ENCODE results near the gene FAM78A. TPM values are rescaled to one million over a fixed set of nuclear protein-coding genes. Genes with fewer than 3 reads are reported as not detected.
"Not testable (repeated sequence)": the region's sequence is repeated elsewhere in the genome, so short reads cannot be mapped to it uniquely, and the experiment has no call there.

The FAM78A gene
- total RNA-seq, 1 donor from 2014 or later = 14.9 TPM

GRCh38 chr9:131272212-131272611, 4.1 kb downstream of the FAM78A start:
- no peak for TF ChIP-seq CTCF (IDR thresholded peaks at IDR 0.05; ENCODE audit: partially characterized antibody, unreplicated experiment)
- H3K4me3 Mint-ChIP-seq (ENCODE audit: unreplicated experiment) = no peak overlapping the region
- H3K9me3 Mint-ChIP-seq (ENCODE audit: unreplicated experiment) = peaks cover 6% of the 10 kb centered on the region
- no peak for DNase-seq
- no peaks in the 10 kb centered on the region for H3K36me3 Mint-ChIP-seq (ENCODE audit: unreplicated experiment)
- no peak overlapping the region for H3K27ac Mint-ChIP-seq (ENCODE audit: unreplicated experiment)
- H3K27me3 Mint-ChIP-seq (ENCODE audit: unreplicated experiment) = no peaks in the 10 kb centered on the region
- H3K4me1 Mint-ChIP-seq (ENCODE audit: low read depth, unreplicated experiment) = peaks cover 27% of the 10 kb centered on the region

- Mint-ChIP-seq H3K4me1 (ENCODE audit: low read depth, unreplicated experiment) (peaks cover 27% of the 10 kb centered on the region), H3K4me3 (ENCODE audit: unreplicated experiment) (peak overlapping the region; percentile 25), H3K27ac (ENCODE audit: unreplicated experiment) (no peak overlapping the region), H3K36me3 (ENCODE audit: unreplicated experiment) (no peaks in the 10 kb centered on the region), H3K9me3 (ENCODE audit: unreplicated experiment) (peaks cover 6% of the 10 kb centered on the region), H3K27me3 (ENCODE audit: unreplicated experiment) (no peaks in the 10 kb centered on the region)
- TF ChIP-seq CTCF (IDR thresholded peaks at IDR 0.05; ENCODE audit: partially characterized antibody, unreplicated experiment) = no peak
- DNase-seq = no peak
These were observed 4.8 kb downstream of the FAM78A start for GRCh38 chr9:131271506-131271931.

- not testable (repeated sequence) for H3K27ac Mint-ChIP-seq (ENCODE audit: unreplicated experiment); H3K9me3 Mint-ChIP-seq (ENCODE audit: unreplicated experiment); H3K36me3 Mint-ChIP-seq (ENCODE audit: unreplicated experiment); DNase-seq; H3K27me3 Mint-ChIP-seq (ENCODE audit: unreplicated experiment); H3K4me3 Mint-ChIP-seq (ENCODE audit: unreplicated experiment)
- peaks cover 27% of the 10 kb centered on the region for H3K4me1 Mint-ChIP-seq (ENCODE audit: low read depth, unreplicated experiment)
These were observed 5.4 kb downstream of the FAM78A start for GRCh38 chr9:131271016-131271273.

GRCh38 chr9:131270171-131271015, 5.9 kb downstream of the FAM78A start:
- Mint-ChIP-seq H3K36me3 (ENCODE audit: unreplicated experiment) (no peaks in the 10 kb centered on the region), H3K4me3 (ENCODE audit: unreplicated experiment) (no peak overlapping the region), H3K27me3 (ENCODE audit: unreplicated experiment) (no peaks in the 10 kb centered on the region), H3K27ac (ENCODE audit: unreplicated experiment) (no peak overlapping the region), H3K4me1 (ENCODE audit: low read depth, unreplicated experiment) (peaks cover 21% of the 10 kb centered on the region), H3K9me3 (ENCODE audit: unreplicated experiment) (peaks cover 4% of the 10 kb centered on the region)
- peak; percentile 16 for DNase-seq
- TF ChIP-seq CTCF (IDR thresholded peaks at IDR 0.05; ENCODE audit: partially characterized antibody, unreplicated experiment) = no peak

- Mint-ChIP-seq H3K4me3 (ENCODE audit: unreplicated experiment) (no peak overlapping the region), H3K27me3 (ENCODE audit: unreplicated experiment) (no peaks in the 10 kb centered on the region), H3K36me3 (ENCODE audit: unreplicated experiment) (no peaks in the 10 kb centered on the region), H3K9me3 (ENCODE audit: unreplicated experiment) (peaks cover 5% of the 10 kb centered on the region), H3K4me1 (ENCODE audit: low read depth, unreplicated experiment) (peaks cover 9% of the 10 kb centered on the region), H3K27ac (ENCODE audit: unreplicated experiment) (peak overlapping the region; percentile 8)
- no peak for DNase-seq
- no peak for TF ChIP-seq CTCF (IDR thresholded peaks at IDR 0.05; ENCODE audit: partially characterized antibody, unreplicated experiment)
These were observed 9.8 kb downstream of the FAM78A start for GRCh38 chr9:131266266-131267229.

Measured in glutamatergic neuron (in vitro differentiated cells).